Measurements from ENCODE around the gene GLIPR1L1. TPM values are rescaled to one million over a fixed set of nuclear protein-coding genes. Genes with fewer than 3 reads are reported as not detected.

The GLIPR1L1 gene
- polyA plus RNA-seq, 1 donor from 2014 or later, result not detected

- no peaks in the 10 kb centered on the region for H3K36me3 ChIP-seq (ENCODE audit: insufficient read depth, low read length)
- H3K9ac ChIP-seq (ENCODE audit: low read length), result no peak overlapping the region
- H3K27me3 ChIP-seq (ENCODE audit: insufficient read depth, low read depth, low read length), result no peaks in the 10 kb centered on the region
- H3K9me3 ChIP-seq (ENCODE audit: low read length), result no peaks in the 10 kb centered on the region
- H3K4me3 ChIP-seq (ENCODE audit: low read length), result no peak overlapping the region
- no peaks in the 10 kb centered on the region for H4K20me1 ChIP-seq (ENCODE audit: insufficient read depth)
- H2AFZ ChIP-seq (ENCODE audit: low read depth, low read length), result no peak overlapping the region
- H3K4me2 ChIP-seq (ENCODE audit: low read length), result no peak overlapping the region
- no peaks in the 10 kb centered on the region for H3K9me2 ChIP-seq (ENCODE audit: insufficient read depth, low read length)
- TF ChIP-seq REST (IDR thresholded peaks at IDR 0.05; ENCODE audit: borderline replicate concordance) (no peak), RAD21 (conservative IDR thresholded peaks at IDR 0.05) (no peak), EP300 (conservative IDR thresholded peaks at IDR 0.05; ENCODE audit: poor library complexity, severe bottlenecking) (no peak), TAF1 (IDR thresholded peaks at IDR 0.05; ENCODE audit: low read depth) (no peak), SMC3 (conservative IDR thresholded peaks at IDR 0.05; ENCODE audit: poor library complexity) (no peak), EZH2 (IDR thresholded peaks at IDR 0.05; ENCODE audit: borderline replicate concordance, insufficient read depth, low read length, poor library complexity, severe bottlenecking) (no peak), CTCF (IDR thresholded peaks at IDR 0.05; ENCODE audit: poor library complexity, severe bottlenecking) (no peak), MXI1 (conservative IDR thresholded peaks at IDR 0.05; ENCODE audit: poor library complexity, severe bottlenecking) (no peak), POLR2AphosphoS5 (IDR thresholded peaks at IDR 0.05) (no peak)
- no peak overlapping the region for H3K27ac ChIP-seq (ENCODE audit: low read length)
- H3K79me2 ChIP-seq (replicated peaks; ENCODE audit: insufficient read depth, low read length), result no peaks in the 10 kb centered on the region
- H3F3A ChIP-seq (ENCODE audit: insufficient read depth, low read length, poor library complexity, severe bottlenecking), result no peaks in the 10 kb centered on the region
Observed at GRCh38 chr12:75294336-75294735, 40.1 kb upstream of the GLIPR1L1 start.

- H3K9me2 ChIP-seq (ENCODE audit: insufficient read depth, low read length), result no peaks in the 10 kb centered on the region
- no peak overlapping the region for H3K9ac ChIP-seq (ENCODE audit: low read length)
- no peaks in the 10 kb centered on the region for H3K79me2 ChIP-seq (replicated peaks; ENCODE audit: insufficient read depth, low read length)
- H3K36me3 ChIP-seq (ENCODE audit: insufficient read depth, low read length), result no peaks in the 10 kb centered on the region
- no peak overlapping the region for H3K4me2 ChIP-seq (ENCODE audit: low read length)
- H2AFZ ChIP-seq (ENCODE audit: low read depth, low read length), result no peak overlapping the region
- no peak overlapping the region for H3K27ac ChIP-seq (ENCODE audit: low read length)
- H3F3A ChIP-seq (ENCODE audit: insufficient read depth, low read length, poor library complexity, severe bottlenecking), result no peaks in the 10 kb centered on the region
- no peaks in the 10 kb centered on the region for H3K9me3 ChIP-seq (ENCODE audit: low read length)
- no peaks in the 10 kb centered on the region for H3K27me3 ChIP-seq (ENCODE audit: insufficient read depth, low read depth, low read length)
- no peaks in the 10 kb centered on the region for H4K20me1 ChIP-seq (ENCODE audit: insufficient read depth)
- H3K4me3 ChIP-seq (ENCODE audit: low read length), result no peak overlapping the region
- TF ChIP-seq EZH2 (IDR thresholded peaks at IDR 0.05; ENCODE audit: borderline replicate concordance, insufficient read depth, low read length, poor library complexity, severe bottlenecking) (no peak), REST (IDR thresholded peaks at IDR 0.05; ENCODE audit: borderline replicate concordance) (no peak), POLR2AphosphoS5 (IDR thresholded peaks at IDR 0.05) (no peak), CTCF (IDR thresholded peaks at IDR 0.05; ENCODE audit: poor library complexity, severe bottlenecking) (no peak), RAD21 (conservative IDR thresholded peaks at IDR 0.05) (no peak), EP300 (conservative IDR thresholded peaks at IDR 0.05; ENCODE audit: poor library complexity, severe bottlenecking) (no peak), MXI1 (conservative IDR thresholded peaks at IDR 0.05; ENCODE audit: poor library complexity, severe bottlenecking) (no peak), TAF1 (IDR thresholded peaks at IDR 0.05; ENCODE audit: low read depth) (no peak), SMC3 (conservative IDR thresholded peaks at IDR 0.05; ENCODE audit: poor library complexity) (no peak)
Observed at GRCh38 chr12:75294797-75295196, 39.7 kb upstream of the GLIPR1L1 start.
